Glomerular visceral epithelial cell (primary cell): ENCODE data around the gene RPP40.
"Not testable (repeated sequence)": the region's sequence is repeated elsewhere in the genome, so short reads cannot be mapped to it uniquely, and the experiment has no call there.

ENCODE experiments used
- DNase-seq: peaks from one replicate; pipeline ENCODE4 v3.0.0-alpha.2; 2016; ENCODE audit errors: extremely low spot score

The RPP40 gene

DNA sequence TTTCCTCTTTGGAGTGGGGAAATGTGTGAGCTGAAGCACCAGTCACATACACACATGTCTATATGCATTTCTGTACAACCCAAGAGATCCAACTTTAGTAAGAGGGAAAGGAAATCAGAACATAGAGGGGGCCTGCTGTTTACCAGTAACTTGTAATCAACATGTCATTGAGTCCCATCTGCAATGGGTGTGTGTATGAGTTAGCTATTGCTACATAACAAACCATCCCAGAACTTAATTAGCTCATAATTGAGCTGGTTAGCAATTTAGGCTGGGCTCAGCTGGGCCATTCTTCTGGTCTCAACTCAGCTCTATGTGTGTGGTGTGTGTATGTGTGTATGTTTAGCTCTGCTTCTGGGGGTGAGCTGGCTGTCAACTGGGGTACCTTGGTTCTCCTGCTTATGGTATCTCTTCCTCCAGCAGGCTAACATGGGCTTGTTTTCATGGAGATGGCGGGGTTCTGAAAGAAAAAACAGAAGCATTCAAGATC lies 10.3 kb upstream of the RPP40 start:
- DNase-seq = no peak

GRCh38 chr6:5012519-5012918 lies 8.7 kb upstream of the RPP40 start:
- DNase-seq = no peak

- no peak for DNase-seq
Observed at GRCh38 chr6:5011346-5011745, 7.5 kb upstream of the RPP40 start.

- DNase-seq = no peak
Observed at GRCh38 chr6:5007531-5007930, 3.7 kb upstream of the RPP40 start.

DNA sequence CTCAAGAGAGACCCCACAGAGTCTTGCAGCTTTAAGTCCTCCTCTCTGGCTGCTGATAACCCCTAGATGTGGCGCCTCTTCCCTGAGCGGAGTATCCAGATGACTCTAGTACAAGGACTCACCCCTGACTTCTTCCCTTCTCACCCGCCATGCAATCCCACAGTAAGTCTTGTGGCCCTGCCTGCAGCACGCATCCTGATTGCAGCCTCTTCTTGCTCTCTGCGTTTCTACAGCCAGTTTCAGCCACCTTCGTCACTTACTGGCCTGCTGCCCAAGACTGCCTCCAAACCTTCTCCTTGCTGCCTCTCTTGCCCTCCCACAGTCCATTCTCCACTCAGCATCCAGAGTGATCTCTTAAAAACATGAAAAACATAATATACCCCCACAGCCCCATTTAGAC lies 2.4 kb upstream of the RPP40 start:
- no peak for DNase-seq

- not testable (repeated sequence) for DNase-seq
Observed at GRCh38 chr6:5005038-5005433, 1.2 kb upstream of the RPP40 start.

DNA sequence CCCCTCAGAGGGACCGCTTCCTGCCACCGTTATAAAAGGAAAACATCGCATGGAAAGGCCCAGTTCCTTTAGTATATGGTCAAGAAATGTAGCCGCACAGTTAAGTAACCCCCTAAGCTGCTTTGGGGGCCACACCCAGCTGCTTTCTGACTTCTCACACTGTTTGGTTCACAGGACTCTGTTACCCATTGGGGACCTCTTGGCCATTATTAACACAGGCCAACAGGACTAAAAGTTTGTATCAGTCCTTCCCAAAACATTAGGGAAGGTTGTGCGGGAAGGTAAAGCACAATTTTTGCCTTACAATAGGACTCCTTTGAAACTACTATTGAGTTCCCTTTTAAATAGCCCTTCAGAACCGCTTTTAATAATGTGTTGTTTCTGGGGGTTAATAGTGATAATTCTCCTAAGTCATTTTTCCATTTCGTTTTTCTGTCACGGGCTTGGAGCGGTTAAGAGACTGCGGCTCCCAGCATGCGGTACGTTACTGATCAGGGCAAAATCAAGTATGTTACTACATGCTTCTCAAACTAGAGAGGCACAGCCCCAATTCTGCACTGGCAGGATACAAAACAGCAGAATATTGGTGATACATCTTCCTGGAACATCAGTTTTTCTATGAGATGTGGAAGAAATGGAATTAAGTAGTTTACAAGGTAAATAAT lies 668 bp upstream of the RPP40 start:
- no peak for DNase-seq

DNA sequence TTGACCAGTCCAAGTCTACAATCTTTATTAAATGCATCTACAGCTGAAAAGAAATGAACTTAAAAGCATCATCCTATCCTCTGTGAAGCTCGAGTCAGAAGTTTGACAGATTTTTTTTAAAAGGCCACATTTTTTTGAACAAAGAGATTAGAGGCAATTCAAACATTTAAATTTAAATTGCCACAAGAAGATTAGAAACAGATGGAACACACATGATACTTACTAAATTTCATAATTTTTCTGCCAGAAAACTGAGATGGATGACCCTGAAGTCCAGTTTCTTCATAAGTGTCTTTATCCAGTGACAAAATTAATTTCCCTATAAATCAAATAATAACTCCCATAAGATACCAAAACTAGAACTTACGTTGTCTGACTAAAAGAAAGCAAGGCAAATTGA lies 4.3 kb downstream of the RPP40 start:
- no peak for DNase-seq

DNA sequence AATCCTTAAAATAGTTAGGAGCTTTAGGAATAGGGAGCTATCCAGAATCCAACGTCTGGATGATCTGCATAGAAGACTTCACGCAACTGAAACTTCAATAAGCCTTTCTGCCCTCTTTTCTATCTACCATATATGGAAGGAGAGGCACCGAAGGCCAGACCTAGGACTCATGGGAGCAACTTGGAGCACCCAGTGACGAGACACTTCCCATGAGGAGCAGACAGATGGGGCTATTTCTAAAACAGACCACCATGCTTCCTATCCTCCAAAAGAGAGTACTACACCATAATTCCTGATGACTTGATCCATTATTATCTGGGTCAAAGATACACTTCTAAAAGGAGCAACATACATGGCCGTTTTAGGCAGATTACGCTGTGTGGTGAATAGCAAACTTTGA lies 6.0 kb downstream of the RPP40 start:
- no peak for DNase-seq

- no peak for DNase-seq
Observed at GRCh38 chr6:4994741-4995140, 9.1 kb downstream of the RPP40 start.

DNA sequence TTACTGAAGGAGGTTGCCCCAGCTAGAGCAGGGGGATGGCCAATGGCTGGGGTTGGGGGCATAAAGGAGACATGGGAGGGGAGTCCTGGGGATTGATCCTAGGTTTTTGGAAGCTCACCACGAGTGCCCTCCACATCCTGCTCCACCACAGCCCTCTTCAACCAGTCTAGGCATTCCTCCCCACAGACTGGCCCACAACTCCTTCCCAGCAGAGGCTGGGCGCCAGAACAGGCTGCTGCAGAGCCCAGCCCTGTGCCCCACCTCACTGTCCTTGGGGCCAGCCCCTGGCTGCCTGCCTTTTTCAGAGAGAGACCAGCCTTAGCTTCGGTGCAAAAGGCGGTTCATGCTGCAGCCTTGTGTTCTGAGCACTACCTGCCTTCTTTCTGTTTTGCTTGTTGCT lies 16.4 kb downstream of the RPP40 start:
- no peak for DNase-seq

DNA sequence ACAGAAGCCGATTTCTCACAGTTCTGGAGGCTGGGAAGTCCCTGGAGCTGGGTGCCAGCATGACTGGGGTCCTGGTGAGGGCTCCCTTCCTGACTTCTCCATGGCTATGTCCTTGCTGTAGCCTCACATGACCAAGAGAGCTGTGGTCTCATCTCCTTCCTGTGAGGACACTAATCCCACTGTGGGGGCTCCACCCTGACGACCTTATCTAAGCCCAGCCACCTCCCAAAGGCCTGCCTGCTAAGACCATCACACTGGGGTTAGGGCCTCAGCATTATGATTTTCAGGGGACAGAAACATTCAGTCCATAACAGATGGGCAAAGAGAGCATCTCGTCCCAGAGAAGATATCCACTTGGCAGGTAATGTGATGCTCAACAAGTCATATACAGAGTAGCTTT lies 16.8 kb downstream of the RPP40 start:
- no peak for DNase-seq

DNA sequence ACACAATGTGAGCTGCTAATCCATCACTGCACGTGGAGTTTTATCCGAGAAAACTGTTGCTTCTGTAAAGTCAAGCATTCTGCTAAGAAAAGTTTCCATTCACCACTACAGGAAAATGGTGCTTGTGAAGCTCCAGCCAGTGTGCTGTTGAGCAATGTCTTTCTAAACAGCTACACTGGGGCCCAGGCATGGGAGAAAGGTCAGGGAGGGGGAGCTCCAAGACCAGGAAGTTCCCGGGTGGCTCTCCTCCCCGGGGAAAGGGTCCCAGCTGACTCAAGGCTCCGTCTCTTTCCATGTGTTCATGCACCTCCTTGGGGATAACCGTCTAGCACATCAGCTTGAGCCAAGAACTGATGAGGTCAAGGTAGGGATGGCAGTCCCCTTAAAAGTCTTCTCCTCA lies 20.5 kb downstream of the RPP40 start:
- no peak for DNase-seq

GRCh38 chr6:4981761-4982160 lies 22.1 kb downstream of the RPP40 start:
- DNase-seq = no peak

GRCh38 chr6:4979426-4979825 lies 24.4 kb downstream of the RPP40 start:
- DNase-seq = no peak

GRCh38 chr6:4977468-4977867 lies 26.4 kb downstream of the RPP40 start:
- no peak for DNase-seq

- no peak for DNase-seq
Observed at GRCh38 chr6:4975506-4975905, 28.3 kb downstream of the RPP40 start.

- DNase-seq = no peak
Observed at GRCh38 chr6:4974962-4975361, 28.9 kb downstream of the RPP40 start.

- no peak for DNase-seq
Observed at GRCh38 chr6:4973982-4974745, 29.7 kb downstream of the RPP40 start.

DNA sequence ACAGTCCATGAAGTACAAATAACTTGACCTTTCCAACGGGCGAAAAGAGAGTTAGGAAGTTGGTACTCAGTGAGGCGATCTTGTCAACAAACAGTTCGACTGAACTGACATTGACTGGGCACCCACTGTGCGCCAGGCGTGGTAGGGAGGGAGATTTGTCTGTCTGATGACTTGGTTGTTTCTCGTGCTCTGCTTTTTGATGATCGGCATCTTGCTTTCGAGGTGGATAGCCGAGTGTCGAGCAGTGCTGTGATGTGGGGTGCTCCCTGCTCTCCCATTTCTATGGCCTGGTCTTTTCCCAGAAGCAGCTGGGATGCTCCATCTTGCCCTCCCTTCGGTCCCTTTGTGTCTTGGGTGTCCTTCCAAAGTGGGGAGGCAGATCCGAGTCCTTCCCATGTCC lies 30.4 kb downstream of the RPP40 start:
- no peak for DNase-seq

GRCh38 chr6:4972438-4972837 lies 31.4 kb downstream of the RPP40 start:
- DNase-seq = no peak

DNA sequence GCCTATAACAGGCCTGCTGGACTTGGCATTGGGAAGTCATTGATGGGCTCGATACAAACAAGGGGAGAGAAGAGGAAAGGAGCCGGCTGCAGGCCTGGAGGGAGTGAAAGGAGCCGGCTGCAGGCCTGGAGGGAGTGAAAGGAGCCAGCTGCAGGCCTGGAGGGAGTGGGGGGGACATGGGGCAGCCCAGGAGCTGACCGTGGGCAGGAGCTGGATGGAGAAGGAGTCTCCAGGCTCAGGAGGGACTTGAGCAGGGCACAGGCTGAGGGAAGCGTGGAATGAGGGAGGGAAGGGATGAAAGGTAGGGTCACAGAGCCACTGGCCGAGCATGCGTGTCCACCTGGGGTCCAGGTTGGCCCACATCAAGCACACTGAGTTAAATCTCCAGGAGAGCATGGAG lies 32.0 kb downstream of the RPP40 start:
- DNase-seq = no peak

- DNase-seq = no peak
Observed at GRCh38 chr6:4970739-4971395, 33.0 kb downstream of the RPP40 start.
